Chondrocyte (in vitro differentiated cells): Measurements from ENCODE around the gene MICB. TPM values are rescaled to one million over a fixed set of nuclear protein-coding genes. Genes with fewer than 3 reads are reported as not detected.

ENCODE experiments used
- DNase-seq: peaks from one replicate; pipeline ENCODE4 v3.0.0; 2021; ENCODE audit warnings: mixed read lengths, low spot score
- H3K27ac Mint-ChIP-seq: one replicate; pipeline ENCODE4 v1.8.0; 2021; ENCODE audit warnings: mild to moderate bottlenecking, moderate library complexity, mixed read lengths; ENCODE audit not compliant: unreplicated experiment
- H3K27me3 Mint-ChIP-seq: 2 replicates; pipeline ENCODE4 v1.8.0; 2021; ENCODE audit warnings: low read depth, mixed read lengths
- H3K36me3 Mint-ChIP-seq: 2 replicates; pipeline ENCODE4 v1.8.0; 2021; ENCODE audit warnings: low read depth, mixed read lengths
- H3K4me1 Mint-ChIP-seq: 2 replicates; pipeline ENCODE4 v1.8.0; 2021; ENCODE audit warnings: low read depth, mild to moderate bottlenecking, mixed read lengths
- H3K4me3 Mint-ChIP-seq: one replicate; pipeline ENCODE4 v1.8.0; 2021; ENCODE audit warnings: mild to moderate bottlenecking, moderate library complexity, mixed read lengths; ENCODE audit not compliant: unreplicated experiment
- H3K9me3 Mint-ChIP-seq: 2 replicates; pipeline ENCODE4 v1.8.0; 2021; ENCODE audit warnings: low read depth, mixed read lengths
- CTCF ChIP-seq: fragments of 200-600 bp; sonication (generic); IDR thresholded peaks from 2 replicates; pipeline ENCODE4 v1.5.0; 2021; ENCODE audit warnings: antibody characterized with exemption, mild to moderate bottlenecking, moderate library complexity
- total RNA-seq: library from RNA; stranded (reverse); gene quantifications from 3 replicates; pipeline ENCODE4 v1.2.1, GENCODE V29; 2021

MICB gene
- total RNA-seq, 1 donor from 2014 or later, result 7.8 TPM

DNA sequence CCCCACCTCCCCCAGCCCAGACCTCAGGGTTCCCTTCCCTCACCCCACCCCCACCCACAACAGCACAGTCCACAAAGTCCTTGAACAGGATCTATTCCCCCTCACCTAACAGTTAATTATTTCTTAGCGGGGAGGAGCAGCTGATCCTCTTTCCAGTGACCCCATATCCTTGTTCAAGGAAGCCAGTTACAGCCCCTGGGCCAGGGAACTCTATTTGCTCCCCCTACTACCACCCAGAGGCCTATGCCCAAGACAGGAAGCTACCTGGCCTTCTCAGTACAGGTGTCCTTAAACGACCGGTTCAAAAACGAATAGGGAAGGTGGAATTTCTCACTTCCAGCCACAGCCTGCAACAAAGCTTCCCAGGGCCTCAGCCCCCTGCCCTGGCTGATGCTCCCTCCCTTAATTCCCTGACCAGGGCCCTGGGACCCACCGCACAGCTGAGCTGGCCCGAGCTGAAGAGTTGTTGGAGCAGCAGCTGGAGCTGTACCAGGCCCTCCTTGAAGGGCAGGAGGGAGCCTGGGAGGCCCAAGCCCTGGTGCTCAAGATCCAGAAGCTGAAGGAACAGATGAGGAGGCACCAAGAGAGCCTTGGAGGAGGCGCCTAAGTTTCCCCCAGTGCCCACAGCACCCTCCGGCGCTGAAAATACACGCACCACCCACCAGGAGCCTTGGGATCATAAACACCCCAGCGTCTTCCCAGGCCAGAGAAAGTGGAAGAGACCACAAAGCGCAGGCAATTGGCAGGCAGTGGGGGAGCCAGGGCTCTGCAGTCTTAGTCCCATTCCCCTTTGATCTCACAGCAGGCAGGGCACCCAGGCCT lies 31.6 kb downstream of the MICB start:
- Mint-ChIP-seq H3K27me3 (no peaks in the 10 kb centered on the region), H3K4me3 (no peak overlapping the region), H3K36me3 (peaks cover 30% of the 10 kb centered on the region), H3K27ac (no peak overlapping the region), H3K9me3 (no peaks in the 10 kb centered on the region), H3K4me1 (peaks cover 7% of the 10 kb centered on the region)
- no peak for TF ChIP-seq CTCF
- no peak for DNase-seq

DNA sequence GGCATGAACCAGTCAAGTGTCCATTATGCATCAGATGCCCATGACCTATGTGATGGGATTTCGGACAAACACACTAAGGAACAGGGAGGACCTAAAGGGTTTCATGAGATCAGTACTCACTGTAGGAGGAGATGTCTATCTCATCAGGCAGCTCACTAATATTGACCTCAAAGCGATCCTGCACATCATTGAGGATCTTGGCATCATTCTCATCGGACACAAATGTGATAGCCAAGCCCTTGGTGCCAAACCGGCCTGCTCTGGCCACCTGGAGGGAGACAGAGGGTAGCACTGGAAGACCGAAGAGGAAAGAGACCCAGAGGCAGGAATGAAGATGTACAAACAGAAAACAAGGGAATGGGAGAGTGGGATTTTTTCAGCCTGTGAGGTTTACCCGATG lies 32.7 kb downstream of the MICB start:
- Mint-ChIP-seq H3K4me3 (no peak overlapping the region), H3K4me1 (peaks cover 7% of the 10 kb centered on the region), H3K27ac (peak overlapping the region; percentile 30), H3K27me3 (no peaks in the 10 kb centered on the region), H3K36me3 (peaks cover 39% of the 10 kb centered on the region), H3K9me3 (no peaks in the 10 kb centered on the region)
- TF ChIP-seq CTCF, result no peak
- no peak for DNase-seq

DNA sequence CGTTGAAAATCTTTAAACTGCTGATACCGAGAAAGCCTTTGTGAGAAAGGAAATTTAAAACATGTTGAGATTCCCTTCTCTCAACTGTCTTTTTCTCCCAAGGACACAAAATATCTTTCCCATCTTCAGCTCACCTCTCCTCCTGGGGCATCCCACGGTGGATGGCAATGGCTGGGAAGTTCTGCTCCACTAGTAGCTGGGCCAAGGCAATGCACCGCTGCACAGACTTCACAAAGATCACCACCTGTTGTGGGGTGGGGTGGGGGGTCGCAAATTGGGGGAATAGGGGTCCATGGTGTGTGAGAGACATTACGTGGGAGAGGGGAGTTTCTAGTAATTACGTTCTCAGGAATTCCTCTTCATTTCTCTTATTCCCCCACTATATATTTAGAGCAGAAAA lies 33.2 kb downstream of the MICB start:
- H3K36me3 Mint-ChIP-seq, result peaks cover 44% of the 10 kb centered on the region
- peaks cover 4% of the 10 kb centered on the region for H3K4me1 Mint-ChIP-seq
- no peaks in the 10 kb centered on the region for H3K9me3 Mint-ChIP-seq
- TF ChIP-seq CTCF, result no peak
- no peak for DNase-seq
- H3K4me3 Mint-ChIP-seq, result no peak overlapping the region
- no peaks in the 10 kb centered on the region for H3K27me3 Mint-ChIP-seq
- H3K27ac Mint-ChIP-seq, result no peak overlapping the region

- no peak overlapping the region for H3K27ac Mint-ChIP-seq
- DNase-seq, result no peak
- no peaks in the 10 kb centered on the region for H3K27me3 Mint-ChIP-seq
- H3K36me3 Mint-ChIP-seq, result peaks cover 49% of the 10 kb centered on the region
- no peak for TF ChIP-seq CTCF
- H3K4me3 Mint-ChIP-seq, result no peak overlapping the region
- H3K4me1 Mint-ChIP-seq, result peaks cover under 1% of the 10 kb centered on the region
- H3K9me3 Mint-ChIP-seq, result no peaks in the 10 kb centered on the region
Measured at GRCh38 chr6:31531771-31532643, 34.1 kb downstream of the MICB start.

DNA sequence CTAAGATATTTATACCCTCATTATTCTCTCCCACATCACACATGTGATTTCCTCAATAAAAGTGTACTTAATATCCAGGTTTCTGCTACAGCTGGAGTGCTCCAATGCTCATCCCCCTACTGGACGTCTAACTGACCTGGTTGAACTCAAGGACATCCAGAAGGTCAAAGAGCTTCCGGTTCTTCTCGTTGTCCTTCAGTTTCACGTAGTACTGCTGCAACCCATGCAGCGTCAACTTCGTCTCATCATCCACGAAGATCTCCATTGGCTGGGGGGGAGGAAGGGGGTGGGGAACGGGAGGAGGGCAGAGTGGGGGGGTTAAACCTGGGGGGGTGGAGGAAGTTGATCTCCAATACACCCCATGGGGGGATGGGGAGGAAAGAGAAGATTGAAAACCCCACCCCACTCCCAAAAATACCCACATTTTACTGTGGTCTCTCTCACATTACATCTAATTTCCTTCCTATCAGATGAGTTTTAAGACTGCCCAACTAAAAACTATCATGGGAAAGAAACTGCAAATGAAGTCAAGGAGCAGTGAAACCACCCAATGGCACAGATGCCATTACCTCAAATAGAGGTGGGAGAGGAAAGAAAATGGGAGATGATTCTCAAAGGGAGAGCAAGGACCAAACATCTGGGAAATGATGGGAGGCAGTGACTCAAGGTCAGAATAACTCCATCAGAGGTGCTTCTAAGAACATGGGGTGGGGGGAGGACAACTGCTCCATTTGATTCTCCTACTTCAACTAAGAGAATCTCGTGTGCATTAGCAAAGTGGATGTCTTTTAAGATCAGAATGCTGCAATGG lies 34.9 kb downstream of the MICB start:
- no peaks in the 10 kb centered on the region for H3K9me3 Mint-ChIP-seq
- no peak overlapping the region for H3K27ac Mint-ChIP-seq
- no peak for DNase-seq
- H3K4me1 Mint-ChIP-seq, result peaks cover 3% of the 10 kb centered on the region
- H3K4me3 Mint-ChIP-seq, result no peak overlapping the region
- H3K27me3 Mint-ChIP-seq, result no peaks in the 10 kb centered on the region
- no peak for TF ChIP-seq CTCF
- H3K36me3 Mint-ChIP-seq, result peaks cover 52% of the 10 kb centered on the region
